NCI-H1105 treated with DMSO at 0.1 percent for 48 hours (cell line): ENCODE data around the gene C4orf50.

Source experiments
- DNase-seq: peaks from one replicate; lab custom pipeline; 2025; lab: John Stamatoyannopoulos, UW

The C4orf50 gene

GRCh38 chr4:5919571-5919970, 98.7 kb downstream of the C4orf50 start:
- DNase-seq: no peak

GRCh38 chr4:5919044-5919443, 99.2 kb downstream of the C4orf50 start:
- DNase-seq: no peak

- DNase-seq: no peak
Observed at GRCh38 chr4:5918331-5918985, 99.8 kb downstream of the C4orf50 start.

GRCh38 chr4:5917672-5918071, 100.6 kb downstream of the C4orf50 start:
- no peak for DNase-seq

GRCh38 chr4:5916229-5916628, 102.0 kb downstream of the C4orf50 start:
- DNase-seq: no peak

- DNase-seq: no peak
Observed at GRCh38 chr4:5913454-5913853, 104.8 kb downstream of the C4orf50 start.

- DNase-seq: peak; percentile 81
Observed at GRCh38 chr4:5912614-5913019, 105.6 kb downstream of the C4orf50 start.

- DNase-seq: no peak
Observed at GRCh38 chr4:5908876-5909427, 109.3 kb downstream of the C4orf50 start.

GRCh38 chr4:5906191-5906590, 112.0 kb downstream of the C4orf50 start:
- no peak for DNase-seq

GRCh38 chr4:5905714-5906113, 112.5 kb downstream of the C4orf50 start:
- no peak for DNase-seq

GRCh38 chr4:5900844-5901243, 117.4 kb downstream of the C4orf50 start:
- DNase-seq: no peak

- DNase-seq: no peak
Observed at GRCh38 chr4:5899881-5900280, 118.3 kb downstream of the C4orf50 start.

- DNase-seq: no peak
Observed at GRCh38 chr4:5899396-5899795, 118.8 kb downstream of the C4orf50 start.

GRCh38 chr4:5897674-5898073, 120.6 kb downstream of the C4orf50 start:
- DNase-seq: no peak

- DNase-seq: no peak
Observed at GRCh38 chr4:5895287-5895686, 122.9 kb downstream of the C4orf50 start.

GRCh38 chr4:5894266-5894665, 124.0 kb downstream of the C4orf50 start:
- DNase-seq: no peak

- no peak for DNase-seq
Observed at GRCh38 chr4:5893591-5893990, 124.6 kb downstream of the C4orf50 start.

GRCh38 chr4:5893004-5893580, 125.1 kb downstream of the C4orf50 start, which contains the start of gene CRMP1:
Gene CRMP1 (minus strand): TSS chr4:5893086. CDS start chr4:5892969, 117 bp downstream.
- peak; percentile 63 for DNase-seq

- no peak for DNase-seq
Observed at GRCh38 chr4:5892323-5893003, 125.8 kb downstream of the C4orf50 start.

- no peak for DNase-seq
Observed at GRCh38 chr4:5891563-5892322, 126.5 kb downstream of the C4orf50 start.

GRCh38 chr4:5890063-5890727, 128.0 kb downstream of the C4orf50 start:
- peak; percentile 88 for DNase-seq
